Stimulated activated CD8-positive, alpha-beta memory T cell treated with anti-CD3 and anti-CD28 coated beads, Interleukin-15, amount 100 ng/mL, for 4 hours (primary cell): ENCODE data around the gene RNF220.

Experiments used
- DNase-seq, 2 donors: peaks; one replicate each; pipeline ENCODE4 v3.0.0-alpha.2; 2020; ENCODE audit warnings: low read depth in 2 of 2

Gene RNF220

DNA sequence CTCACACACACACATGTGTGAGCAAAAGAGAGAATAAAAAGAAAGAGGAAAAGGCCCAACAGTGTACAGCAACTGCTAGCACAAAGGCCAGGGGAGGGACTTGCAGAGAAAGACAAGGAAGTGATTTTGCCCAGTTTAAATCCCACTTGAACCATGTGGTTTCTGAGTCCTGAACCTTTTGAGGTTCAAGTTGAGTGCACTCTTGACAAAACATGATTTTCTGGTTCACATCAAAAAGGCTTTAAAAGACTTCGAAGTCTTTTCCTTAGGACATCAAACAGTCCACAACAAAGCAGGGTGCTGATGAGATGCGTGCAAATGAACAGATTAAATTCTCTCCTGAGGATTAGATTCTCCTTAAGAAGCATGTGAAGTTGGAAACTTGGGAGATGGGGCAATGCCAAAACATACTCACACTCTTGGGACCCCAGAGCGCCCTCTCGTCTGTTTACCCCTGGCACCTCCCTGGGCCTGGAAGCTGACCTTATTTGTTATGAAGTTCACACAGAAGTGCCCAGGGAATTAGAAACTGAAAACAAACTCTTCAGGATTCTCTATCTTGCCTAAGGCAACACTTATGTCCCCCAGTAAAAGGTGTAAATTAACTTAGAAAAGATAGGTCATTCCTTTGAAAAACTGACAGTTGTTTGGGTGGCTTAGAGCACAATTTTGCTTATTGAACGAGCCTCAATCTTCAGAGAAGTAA is 31.5 kb downstream of the RNF220 start:
- DNase-seq = no peak

DNA sequence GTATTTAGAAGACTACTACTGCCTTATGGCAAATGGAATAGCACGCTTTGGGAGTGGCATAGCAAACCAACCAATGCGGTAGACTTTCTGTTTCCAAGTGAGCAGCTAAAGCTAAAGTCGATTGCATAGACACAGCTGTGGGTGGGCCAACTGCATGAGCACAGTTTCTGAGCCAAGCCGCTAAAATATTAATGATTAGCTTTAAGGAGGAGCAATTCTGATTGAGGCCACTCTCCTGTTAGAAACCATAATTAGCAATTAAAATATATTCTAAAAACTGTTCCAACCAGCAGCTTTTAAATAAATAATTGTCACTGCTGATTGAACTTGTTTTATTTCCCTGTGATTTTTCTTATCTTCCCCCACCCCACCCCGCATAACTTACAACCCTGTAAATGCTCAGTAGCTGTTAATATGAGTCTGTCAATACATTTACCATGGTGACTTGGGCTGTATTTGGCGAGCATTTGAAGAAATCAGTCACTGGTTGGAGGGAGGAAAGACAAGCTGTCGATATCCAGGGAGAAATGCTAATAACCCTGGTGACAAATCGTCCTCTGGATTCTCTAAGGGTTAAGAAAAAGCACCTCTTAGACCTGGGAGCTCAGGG is 32.2 kb downstream of the RNF220 start:
- no peak for DNase-seq

DNA sequence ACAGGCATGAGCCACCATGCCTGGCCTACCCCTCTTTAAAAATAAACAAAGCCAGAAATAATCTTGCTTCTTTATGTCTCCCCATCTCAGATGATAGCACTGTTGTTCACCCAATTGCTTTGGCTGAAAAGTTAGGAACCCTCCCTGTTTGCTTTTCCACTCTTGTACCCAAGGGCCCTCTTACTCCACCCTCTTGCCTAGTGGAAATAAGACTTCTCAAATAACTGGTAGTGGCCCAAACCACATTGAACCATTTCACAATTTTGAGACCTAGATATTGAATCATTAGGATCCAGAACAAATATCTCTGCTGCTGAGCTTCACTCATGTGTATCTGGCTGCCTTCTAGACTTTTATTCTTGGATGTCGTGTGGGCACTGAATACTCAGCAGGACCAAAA is 37.7 kb downstream of the RNF220 start:
- DNase-seq = no peak

DNA sequence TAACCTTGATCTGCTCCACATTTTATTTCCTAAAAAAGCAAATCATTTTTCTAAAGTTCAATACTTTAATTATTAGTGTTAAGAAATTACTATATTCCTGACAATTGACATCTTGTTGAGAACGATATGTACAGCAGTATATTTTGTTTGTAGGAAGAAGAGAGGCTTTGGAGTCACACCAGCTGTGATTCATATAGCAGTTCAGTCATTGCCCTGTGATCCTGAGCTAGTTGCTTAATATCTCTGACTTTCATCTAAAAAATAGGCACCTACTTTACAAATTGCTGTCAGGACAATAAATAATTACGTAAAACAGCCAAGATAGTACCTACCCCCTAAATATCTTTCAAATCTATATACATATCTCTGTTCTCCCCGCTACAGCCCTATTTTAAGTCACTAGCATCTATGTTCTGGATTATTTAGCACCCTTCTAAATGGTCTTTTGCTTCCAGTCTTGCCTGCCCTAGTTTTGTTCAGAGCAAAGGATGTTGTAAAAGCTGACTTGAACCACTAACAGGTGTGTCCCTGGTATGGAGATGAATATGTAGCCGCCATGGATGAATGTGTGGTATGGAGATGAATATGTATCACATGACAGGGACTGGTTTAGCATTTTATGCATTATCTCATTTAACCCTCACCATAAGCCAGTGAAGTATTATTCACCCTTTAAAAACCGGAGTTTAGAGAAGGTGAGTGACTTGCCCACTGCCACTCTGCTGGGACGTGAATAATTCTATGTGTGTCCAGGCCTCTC is 42.2 kb downstream of the RNF220 start:
- no peak for DNase-seq

DNA sequence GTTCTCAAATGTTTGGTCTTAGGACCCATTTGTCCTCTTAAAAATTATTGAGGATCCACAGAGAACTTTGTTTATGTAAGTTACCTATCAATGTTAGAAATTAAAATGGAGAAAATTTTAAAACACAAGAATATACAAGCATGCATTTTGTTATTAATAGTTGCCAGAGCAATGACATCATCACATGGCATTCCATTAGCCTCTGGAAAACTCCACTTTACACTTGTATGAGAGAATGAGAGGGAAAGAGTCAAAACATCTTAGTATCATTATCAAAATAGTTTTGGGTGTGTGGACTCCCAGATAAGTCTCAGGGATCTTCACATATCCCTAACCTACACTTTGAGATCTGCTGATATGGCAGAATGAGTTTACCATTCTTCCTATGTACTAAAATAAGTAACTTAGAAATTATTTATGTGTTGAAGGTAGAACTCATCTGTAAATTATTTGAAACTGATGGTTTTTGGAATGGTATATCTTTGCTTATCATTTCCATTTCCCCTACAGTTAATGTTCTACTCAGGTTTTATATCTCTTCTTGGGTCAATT is 48.8 kb downstream of the RNF220 start:
- DNase-seq = no peak

DNA sequence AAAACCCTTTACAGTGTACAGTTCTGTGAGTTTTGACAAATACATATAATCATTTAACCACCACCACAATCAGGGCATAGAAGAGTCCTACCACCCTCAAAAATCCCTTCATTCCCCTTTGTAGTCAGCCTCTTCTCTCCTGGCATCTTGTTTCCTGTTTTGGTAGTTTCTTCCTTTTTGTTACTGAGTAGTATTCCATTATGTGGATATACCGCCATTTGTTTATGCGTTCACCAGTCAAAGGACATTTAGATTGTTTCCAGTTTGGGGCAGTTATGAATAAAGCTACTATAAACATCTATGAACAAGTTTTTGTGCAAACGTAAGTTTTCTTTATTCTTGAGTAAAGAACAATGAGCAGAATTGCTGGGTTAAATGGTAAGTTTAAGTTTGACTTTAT is 49.6 kb downstream of the RNF220 start:
- DNase-seq = no peak

DNA sequence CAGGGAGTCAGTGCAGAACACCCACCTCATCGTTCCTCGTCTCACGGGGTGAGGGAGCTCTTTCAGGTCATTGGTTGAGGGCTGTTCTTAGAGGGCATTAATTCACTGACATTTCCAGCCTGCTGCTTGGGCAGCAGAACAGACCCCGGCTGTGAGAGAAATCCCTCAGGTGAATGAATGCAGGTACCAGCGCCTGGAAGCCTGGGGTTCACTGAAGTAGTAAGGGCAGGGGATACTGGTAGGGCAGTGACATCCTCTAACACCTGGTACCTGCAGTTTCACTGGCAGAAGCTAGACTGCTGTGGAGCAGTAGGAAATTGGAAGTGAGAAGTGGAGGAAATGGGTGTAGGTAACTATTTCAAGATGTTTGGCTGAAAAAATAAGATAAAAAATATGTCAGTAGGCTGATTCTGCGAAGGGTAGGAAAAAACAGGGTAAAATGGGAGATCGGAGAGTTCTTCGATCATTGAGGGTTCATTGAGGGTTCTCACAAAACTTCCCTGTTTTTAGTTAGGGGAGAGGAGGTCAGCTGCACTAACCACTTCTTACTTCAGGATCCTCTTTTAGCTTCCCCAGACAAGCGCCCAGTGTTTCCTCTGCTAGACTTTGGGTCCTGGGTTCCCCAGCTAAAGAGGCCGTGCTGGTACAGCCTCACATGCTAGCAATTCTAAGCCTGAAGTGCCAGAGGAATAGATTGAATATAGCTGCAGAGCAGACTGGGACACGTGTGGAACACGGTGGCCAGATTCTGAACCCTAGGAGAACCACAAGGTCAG is 55.2 kb downstream of the RNF220 start:
- DNase-seq = no peak

DNA sequence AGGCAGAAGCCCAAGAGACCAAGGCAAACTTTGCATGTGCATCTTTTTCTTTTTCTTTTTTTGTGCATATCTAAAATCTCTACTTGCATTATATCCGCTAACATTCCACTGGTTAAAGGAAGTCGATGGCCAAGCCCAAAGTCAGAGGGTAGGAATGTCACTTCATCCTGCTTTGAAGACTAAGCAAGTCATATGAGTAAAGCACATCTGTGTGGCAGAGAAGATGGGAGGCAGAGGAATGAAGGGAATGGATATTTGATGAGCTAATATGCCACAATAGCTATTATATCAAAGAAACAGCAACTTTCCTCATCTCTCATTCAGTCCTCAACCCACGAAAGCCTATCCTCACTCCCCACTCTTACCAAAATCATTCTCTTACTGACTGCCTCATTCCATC is 59.3 kb downstream of the RNF220 start:
- no peak for DNase-seq

DNA sequence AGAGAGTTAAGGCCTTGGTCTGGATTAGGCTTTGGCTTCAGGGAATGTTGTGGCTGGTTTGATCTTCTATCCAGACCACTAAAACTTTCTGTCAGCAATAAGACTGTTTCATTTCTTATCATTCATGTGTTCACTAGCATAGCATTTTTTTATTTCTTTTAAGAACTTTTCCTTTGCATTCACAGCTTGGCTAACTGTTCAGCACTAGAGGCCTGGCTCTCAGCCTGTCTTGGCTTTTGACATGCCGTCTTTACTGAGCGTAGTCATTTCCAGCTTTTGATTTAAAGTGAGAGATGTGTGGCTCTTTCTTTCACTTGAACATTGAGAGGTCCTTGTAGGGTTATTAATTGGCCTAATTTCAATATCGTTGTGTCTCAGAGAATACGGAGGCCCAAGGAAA is 62.5 kb downstream of the RNF220 start:
- no peak for DNase-seq

DNA sequence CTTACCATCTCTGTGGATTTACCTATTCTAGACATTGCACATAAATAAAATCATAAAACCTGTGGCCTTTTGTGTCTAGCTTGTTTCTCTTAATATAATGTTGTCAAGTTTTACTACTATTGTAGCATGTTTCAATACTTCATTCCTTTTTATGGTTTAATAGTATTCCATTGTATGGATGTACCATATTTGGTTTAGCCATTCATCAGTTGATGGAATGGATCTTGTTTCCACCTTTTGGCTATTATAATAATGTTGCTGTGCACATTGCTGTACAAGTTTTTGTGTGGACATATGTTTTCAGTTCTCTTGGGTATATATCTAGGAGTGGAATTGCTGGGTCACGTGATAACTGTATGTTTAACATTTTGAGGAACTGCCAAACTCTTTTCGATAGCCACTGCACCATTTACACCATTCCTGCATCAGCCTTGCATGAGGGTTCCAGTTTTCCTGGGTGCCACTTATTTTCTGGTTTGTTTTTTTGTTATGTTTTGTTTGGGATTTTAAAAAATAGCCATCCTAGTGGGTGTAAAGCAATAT is 66.9 kb downstream of the RNF220 start:
- no peak for DNase-seq

DNA sequence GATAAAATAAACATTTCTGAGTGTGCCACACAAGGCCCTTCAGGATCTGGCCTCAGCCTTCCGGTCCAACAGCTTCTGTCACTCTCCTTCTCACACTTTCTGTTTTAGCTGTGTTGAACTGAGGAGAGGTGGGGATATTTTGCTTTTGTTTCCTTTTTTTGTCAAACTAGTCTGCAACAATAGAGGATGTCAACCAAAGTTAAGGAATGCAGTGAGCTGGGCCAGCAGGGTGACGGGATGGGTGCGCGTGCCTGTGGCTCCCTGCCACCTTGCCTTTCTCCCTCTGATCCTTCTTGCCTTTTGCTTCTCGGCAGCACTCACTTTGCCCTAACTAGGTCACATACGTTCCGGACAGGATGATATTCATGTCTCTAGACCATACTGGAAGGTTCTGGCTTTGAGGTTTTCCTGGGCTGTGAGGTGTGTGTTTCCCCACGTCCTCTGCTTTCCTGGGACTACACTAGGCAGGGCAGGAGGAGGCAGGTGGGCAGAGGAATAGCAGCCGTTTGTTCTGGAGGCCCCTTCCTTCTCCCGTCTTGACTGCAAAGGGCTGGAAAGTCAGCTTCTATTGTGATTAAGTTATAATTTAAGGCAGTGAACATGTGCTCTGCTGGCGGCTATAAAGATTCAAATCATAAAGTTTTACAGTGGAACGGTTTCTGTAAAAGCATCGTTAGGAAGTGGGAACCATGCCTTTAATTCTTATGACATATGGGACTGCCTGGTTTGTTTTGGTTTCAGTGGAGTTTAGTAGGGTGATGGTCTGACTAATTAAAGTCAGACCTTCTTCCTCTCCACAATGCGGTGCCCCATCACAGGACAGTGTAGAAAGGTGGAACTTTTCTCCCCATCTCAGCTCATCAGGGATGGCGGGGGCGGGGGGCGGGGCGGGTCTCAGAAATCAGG is 67.8 kb downstream of the RNF220 start:
- no peak for DNase-seq

DNA sequence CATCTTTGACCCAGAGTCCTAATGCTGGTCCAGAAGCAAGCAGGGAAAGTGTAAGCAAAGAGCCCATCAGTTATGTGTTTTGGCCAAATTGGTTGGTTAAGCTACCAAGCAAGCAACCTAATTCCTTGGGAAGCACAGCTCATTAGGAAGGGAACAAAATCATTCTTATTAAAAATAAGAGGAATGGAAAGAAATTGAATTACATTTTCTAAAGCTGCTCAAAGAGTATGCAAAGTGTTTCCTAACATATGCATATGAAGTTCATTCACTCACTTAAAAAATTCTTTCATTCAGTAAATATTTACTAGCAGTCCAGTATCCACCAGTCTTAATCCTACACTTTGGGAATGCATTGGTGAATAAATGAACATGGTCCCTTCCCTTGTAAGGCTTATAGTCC is 71.8 kb downstream of the RNF220 start:
- no peak for DNase-seq

DNA sequence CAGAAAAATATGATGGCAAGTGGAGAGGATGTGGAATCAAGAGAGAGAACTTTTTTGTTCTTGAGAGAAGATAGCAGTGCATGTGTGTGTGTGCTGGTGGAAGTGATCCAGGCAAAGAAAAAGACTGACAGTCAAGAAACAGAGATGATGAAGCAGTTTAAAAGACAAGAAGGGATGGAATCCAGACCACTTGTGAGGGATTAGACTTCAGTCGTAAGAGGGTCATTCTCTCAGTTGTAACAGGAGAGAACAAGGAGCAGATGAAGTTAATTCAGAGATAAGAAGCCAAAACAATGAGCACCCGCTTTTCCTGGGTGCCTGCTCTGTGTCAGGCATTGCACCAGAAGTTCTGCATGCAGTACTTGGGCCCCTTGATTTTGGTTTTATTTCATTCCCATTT is 76.6 kb downstream of the RNF220 start:
- no peak for DNase-seq

DNA sequence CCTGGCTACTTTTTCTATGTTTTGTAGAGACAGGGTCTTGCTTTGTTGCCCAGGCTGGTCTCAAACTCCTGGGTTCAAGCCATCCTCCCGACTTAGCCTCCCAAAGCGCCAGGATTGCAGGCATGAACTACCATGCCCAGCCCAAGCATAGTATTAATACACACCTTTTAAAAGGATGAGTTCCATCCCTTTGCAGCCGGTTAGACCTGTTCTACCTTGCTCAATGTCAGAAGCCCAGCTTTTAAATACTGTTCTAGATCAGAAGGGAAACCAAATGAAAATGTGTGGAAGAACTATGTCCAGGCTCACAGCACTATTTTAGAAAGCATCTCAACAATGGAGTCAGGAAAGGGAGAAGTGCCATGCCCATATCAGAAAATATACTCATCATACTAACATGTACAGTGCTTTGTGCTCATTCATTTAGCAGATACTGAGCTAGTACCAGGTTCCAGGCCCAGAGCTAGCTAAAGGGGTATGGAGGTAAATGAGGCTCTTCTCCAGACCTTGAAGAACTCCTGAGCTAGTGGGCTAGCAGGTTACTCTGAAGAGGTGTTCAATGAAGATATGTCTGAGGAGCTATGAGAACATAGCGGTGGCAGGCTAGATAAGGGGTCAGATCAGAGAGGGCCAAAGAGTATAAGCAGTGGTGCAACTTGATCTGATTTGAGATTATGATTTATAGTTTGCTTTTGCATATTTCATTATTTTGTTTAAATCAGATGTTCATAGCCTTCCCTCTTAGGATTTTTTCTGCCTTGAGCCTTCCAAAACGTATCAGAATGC is 78.2 kb downstream of the RNF220 start:
- no peak for DNase-seq

DNA sequence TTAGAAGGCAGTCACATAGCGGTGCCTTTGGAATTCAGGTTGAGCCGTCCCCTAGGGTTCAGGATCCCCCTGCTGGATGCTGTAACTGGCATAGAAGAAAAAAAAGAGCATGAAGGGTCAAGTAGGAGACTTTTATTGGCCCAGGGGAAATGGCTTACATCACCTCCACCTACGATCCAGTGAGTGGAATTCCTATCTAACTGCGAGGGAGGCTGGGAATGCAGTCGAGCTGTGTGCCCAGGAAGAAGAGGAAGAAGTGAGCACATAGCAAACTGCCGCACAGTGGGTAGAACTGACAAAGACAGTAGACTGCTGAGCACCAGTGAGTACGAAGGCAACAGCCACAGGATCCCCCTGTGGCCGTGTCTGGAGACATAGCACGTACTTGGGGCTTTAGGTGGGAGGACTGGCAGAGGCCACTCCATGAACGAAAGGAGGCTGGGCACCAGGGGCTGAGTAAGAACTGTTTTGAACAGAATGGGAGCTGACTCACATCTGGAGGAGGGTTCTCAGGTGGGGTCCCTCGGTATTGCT is 79.2 kb downstream of the RNF220 start:
- no peak for DNase-seq

DNA sequence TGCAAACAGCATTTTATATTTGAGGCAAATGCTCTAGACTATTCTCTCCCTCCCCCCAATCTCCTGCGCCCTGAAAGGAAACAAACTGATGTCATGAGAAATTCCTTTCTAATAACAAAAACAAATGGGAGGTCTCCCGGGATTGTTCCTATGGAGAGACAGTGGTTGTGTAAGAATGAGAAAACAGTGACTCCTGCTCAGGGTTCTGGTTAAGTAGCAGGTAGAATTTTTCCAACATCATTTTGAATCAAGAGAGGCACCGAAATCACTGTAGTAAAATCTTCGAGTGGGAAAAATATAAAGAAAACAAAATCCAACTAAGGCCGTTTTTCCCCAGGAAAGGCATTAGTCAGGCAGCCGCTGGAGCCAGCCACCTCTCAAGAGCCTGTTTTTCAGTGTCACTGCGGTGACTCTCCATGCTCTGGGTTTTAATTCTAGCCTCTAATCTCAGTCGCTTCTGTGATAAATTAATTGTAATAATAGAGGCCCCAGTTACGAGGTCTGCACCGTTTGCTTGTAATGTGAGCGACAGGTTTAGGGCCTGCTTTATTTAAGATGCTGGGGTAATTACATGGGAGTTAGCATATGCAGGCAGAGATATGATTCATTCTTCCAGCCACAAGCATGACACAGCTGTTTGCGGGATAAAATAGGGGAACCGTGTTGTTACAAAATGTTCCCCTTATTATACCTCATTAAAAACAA is 80.3 kb downstream of the RNF220 start:
- DNase-seq = no peak

DNA sequence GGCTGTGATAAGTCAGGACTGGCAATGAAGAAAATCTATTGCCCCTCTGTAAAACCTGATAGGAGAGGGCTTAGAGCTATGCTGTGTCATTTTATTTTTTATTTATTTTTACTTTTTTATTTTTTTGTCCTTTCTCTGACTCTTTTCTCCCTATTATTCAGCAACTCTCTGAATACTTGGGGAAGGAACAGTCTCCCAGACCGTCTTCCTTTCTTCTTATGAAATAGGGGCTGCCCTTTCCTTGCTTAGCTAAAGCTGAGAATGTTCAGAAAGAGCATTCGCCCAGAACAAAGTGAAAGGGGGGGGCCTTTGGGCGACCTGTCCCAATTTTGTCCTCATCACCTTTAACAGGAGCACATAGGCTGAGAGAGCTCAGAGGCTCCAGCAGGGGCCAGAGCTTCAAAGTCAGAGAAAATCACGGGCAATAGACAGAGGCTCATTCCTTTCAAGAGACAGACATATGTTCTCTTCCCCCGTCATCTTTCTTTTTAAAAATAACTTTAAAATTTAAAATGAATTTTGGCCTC is 80.9 kb downstream of the RNF220 start:
- DNase-seq = no peak

DNA sequence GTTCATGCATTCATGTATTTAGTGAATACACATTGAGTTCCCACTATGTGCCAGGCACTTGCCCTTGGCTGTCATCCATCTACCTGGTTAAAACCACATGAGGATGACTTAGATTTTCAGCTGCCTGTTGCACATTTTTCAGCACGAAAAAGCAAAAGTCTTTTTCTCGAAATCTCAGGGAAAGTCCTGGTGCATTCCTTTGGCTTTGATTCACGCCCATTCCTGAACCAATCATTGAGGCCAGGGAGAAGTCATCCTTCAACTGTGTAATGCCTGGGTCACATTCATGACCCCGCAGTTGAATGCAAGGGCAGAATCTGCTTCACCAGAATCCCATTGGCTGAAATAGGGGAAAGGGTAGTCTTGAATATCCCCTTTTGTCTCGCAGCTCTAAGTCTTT is 84.4 kb downstream of the RNF220 start:
- no peak for DNase-seq
